Uterus (tissue), 2 donors: ENCODE results near the gene SRPX.

Source experiments
- POLR2A ChIP-seq, 2 donors: fragments of 450-650 bp; IDR thresholded peaks; one replicate each; pipeline ENCODE4 v1.6.1; 2016; ENCODE audit warnings: antibody characterized with exemption in 2 of 2, mild to moderate bottlenecking in 1 of 2, moderate library complexity in 1 of 2
- TF ChIP-seq, protein P1 (sequence below), 4 experiments: fragments of 200-600 bp in 2 of 4; fragments of 450-650 bp in 2 of 4; sonication (generic) in 2 of 4; IDR thresholded peaks; one replicate each; pipeline ENCODE4 v1.5.1; 2016 to 2019; ENCODE audit warnings: antibody characterized with exemption in 4 of 4, mild to moderate bottlenecking in 2 of 4, moderate library complexity in 1 of 4

DNA sequence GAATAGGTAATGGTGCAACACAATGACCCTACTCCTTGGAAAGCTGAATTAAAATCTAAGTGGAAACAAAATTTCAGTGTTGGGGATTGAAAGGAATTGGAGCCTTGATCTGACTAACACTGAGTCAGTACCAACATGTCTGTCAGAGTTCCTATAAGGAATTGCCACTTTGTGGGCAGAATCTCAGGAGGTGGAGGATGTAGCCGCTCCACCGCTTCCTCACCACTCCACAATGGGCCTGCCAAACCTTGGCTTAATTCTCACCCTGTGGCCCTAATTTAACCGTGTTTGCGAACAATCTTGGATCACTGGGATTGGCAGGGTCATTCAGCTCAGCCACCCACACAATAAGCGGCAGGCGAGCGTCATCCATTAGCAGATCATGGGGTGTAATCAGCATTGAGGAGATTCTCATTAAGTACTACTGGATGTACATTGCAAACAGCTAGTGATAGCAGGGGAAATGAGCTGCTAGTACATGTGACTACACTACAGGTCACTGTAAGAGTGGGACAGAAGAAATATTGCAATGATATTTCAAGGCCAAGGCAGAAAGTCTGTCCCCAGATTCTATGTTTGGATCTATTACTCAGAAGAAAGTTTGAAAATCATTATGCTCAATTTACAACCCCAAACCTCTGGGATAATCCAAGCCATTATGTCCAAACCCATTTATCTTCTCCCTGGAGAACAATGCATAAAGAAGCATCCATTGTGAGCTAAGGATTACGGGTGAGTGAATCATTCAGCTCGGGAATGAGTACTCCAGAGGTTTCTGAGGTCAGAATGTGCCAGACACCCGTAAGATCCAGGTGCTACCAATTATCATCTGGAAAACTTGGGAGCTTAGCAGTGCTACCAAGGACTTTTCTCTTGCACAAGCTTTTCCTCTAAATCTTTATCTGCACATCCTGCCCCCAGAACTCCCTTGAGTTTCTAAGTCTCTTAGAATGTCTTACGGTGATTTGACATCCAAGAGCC, 5.8 kb downstream of the SRPX start:
- TF ChIP-seq POLR2A (IDR thresholded peaks at IDR 0.05), result no peak
- TF ChIP-seq, protein P1, sequence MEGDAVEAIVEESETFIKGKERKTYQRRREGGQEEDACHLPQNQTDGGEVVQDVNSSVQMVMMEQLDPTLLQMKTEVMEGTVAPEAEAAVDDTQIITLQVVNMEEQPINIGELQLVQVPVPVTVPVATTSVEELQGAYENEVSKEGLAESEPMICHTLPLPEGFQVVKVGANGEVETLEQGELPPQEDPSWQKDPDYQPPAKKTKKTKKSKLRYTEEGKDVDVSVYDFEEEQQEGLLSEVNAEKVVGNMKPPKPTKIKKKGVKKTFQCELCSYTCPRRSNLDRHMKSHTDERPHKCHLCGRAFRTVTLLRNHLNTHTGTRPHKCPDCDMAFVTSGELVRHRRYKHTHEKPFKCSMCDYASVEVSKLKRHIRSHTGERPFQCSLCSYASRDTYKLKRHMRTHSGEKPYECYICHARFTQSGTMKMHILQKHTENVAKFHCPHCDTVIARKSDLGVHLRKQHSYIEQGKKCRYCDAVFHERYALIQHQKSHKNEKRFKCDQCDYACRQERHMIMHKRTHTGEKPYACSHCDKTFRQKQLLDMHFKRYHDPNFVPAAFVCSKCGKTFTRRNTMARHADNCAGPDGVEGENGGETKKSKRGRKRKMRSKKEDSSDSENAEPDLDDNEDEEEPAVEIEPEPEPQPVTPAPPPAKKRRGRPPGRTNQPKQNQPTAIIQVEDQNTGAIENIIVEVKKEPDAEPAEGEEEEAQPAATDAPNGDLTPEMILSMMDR (IDR thresholded peaks at IDR 0.05), result no peak
